Measurements from ENCODE around the gene NOMO2. TPM values are rescaled to one million over a fixed set of nuclear protein-coding genes. Genes with fewer than 3 reads are reported as not detected.
"Not testable (repeated sequence)": the region's sequence is repeated elsewhere in the genome, so short reads cannot be mapped to it uniquely, and the experiment has no call there.

NOMO2 gene
- total and polyA plus RNA-seq, 2 experiments from 2014 or later: 135 TPM

DNA sequence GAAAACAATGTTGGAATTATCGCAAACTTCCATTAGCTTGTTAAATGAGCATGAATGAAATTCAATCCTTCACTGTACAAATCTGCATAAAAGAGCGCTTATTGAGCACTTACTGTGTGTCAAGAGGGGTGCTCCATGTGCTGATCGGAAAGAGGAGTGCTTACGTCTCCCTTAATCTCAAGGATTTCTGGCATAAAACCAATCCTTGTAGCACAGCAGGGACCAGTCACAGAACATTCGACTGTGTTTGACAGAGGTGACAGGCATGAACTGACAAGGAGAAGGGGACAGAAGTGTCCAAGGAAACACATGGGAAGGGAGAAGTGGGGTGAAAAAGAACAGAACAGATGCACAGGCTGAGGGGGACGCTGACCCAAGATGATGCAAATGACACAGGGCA is 14.5 kb downstream of the NOMO2 start:
- in situ Hi-C loops (cut with MboI); H3K4me2 ChIP-seq (ENCODE audit: unreplicated experiment): not testable (repeated sequence)
- WGBS, 2 experiments (ENCODE audit: low coverage in 1 of 2, low lambda C conversion rate in 2 of 2, missing lambda C conversion rate in 2 of 2): 88 to 89% methylated on average over 4 to 6 of the region's 6 CpGs

GRCh38 chr16:18546853-18547252 is 15.0 kb downstream of the NOMO2 start:
- H4K20me1 ChIP-seq (ENCODE audit: insufficient read depth); H3K36me3 ChIP-seq (ENCODE audit: low read depth); H3K9ac ChIP-seq; DNase-seq; H3K4me1 ChIP-seq (ENCODE audit: insufficient read depth); H2AFZ ChIP-seq; H3K27me3 ChIP-seq (replicated peaks; ENCODE audit: insufficient read depth); H3K27ac ChIP-seq; H3K4me2 ChIP-seq (ENCODE audit: unreplicated experiment); H3K4me3 ChIP-seq; H3K79me2 ChIP-seq (ENCODE audit: insufficient read depth); H3F3A ChIP-seq (ENCODE audit: insufficient read depth); H3K9me2 ChIP-seq (ENCODE audit: insufficient read depth); in situ Hi-C loops (cut with MboI); H3K9me3 ChIP-seq (ENCODE audit: low read depth): not testable (repeated sequence)
- WGBS, 2 experiments (ENCODE audit: low coverage in 1 of 2, low lambda C conversion rate in 2 of 2, missing lambda C conversion rate in 2 of 2): no CpG with 5 or more reads among the region's 5 CpGs

More for the DNA sequence above, 14.5 kb downstream of the NOMO2 start:
- not testable (repeated sequence) for H4K20me1 ChIP-seq (ENCODE audit: insufficient read depth); H3K79me2 ChIP-seq (ENCODE audit: insufficient read depth); H3K36me3 ChIP-seq (ENCODE audit: low read depth); H2AFZ ChIP-seq; H3K4me1 ChIP-seq (ENCODE audit: insufficient read depth); H3K27ac ChIP-seq; H3K9ac ChIP-seq; H3K4me3 ChIP-seq; H3F3A ChIP-seq (ENCODE audit: insufficient read depth); H3K9me3 ChIP-seq (ENCODE audit: low read depth); DNase-seq; H3K9me2 ChIP-seq (ENCODE audit: insufficient read depth); H3K27me3 ChIP-seq (replicated peaks; ENCODE audit: insufficient read depth)

- H3K4me1 ChIP-seq (ENCODE audit: insufficient read depth); H3K9ac ChIP-seq; in situ Hi-C loops (cut with MboI); H3K79me2 ChIP-seq (ENCODE audit: insufficient read depth); H3F3A ChIP-seq (ENCODE audit: insufficient read depth); H3K9me2 ChIP-seq (ENCODE audit: insufficient read depth); DNase-seq; H3K4me2 ChIP-seq (ENCODE audit: unreplicated experiment); H3K36me3 ChIP-seq (ENCODE audit: low read depth); H3K27me3 ChIP-seq (replicated peaks; ENCODE audit: insufficient read depth); H3K9me3 ChIP-seq (ENCODE audit: low read depth); H3K27ac ChIP-seq; H2AFZ ChIP-seq; H3K4me3 ChIP-seq; H4K20me1 ChIP-seq (ENCODE audit: insufficient read depth): not testable (repeated sequence)
- 74 to 81% methylated on average over 6 of the region's 6 CpGs for WGBS, 2 experiments (ENCODE audit: low coverage in 1 of 2, low lambda C conversion rate in 2 of 2, missing lambda C conversion rate in 2 of 2)
Observed at GRCh38 chr16:18544232-18545081, 17.4 kb downstream of the NOMO2 start.

- H4K20me1 ChIP-seq (ENCODE audit: insufficient read depth); H3K4me3 ChIP-seq; H3K27ac ChIP-seq; H3K79me2 ChIP-seq (ENCODE audit: insufficient read depth); in situ Hi-C loops (cut with MboI); H3K9ac ChIP-seq; H2AFZ ChIP-seq; H3K4me1 ChIP-seq (ENCODE audit: insufficient read depth); H3K9me2 ChIP-seq (ENCODE audit: insufficient read depth); H3K27me3 ChIP-seq (replicated peaks; ENCODE audit: insufficient read depth); H3K9me3 ChIP-seq (ENCODE audit: low read depth); H3K4me2 ChIP-seq (ENCODE audit: unreplicated experiment); H3F3A ChIP-seq (ENCODE audit: insufficient read depth); DNase-seq; H3K36me3 ChIP-seq (ENCODE audit: low read depth): not testable (repeated sequence)
- no CpG with 5 or more reads among the region's 5 CpGs for WGBS, 2 experiments (ENCODE audit: low coverage in 1 of 2, low lambda C conversion rate in 2 of 2, missing lambda C conversion rate in 2 of 2)
Observed at GRCh38 chr16:18541912-18542311, 20.0 kb downstream of the NOMO2 start.

- H3K9me3 ChIP-seq (ENCODE audit: low read depth); H3K9ac ChIP-seq; H4K20me1 ChIP-seq (ENCODE audit: insufficient read depth); H3K4me3 ChIP-seq; H2AFZ ChIP-seq; H3K27me3 ChIP-seq (replicated peaks; ENCODE audit: insufficient read depth); H3K4me1 ChIP-seq (ENCODE audit: insufficient read depth); H3K4me2 ChIP-seq (ENCODE audit: unreplicated experiment); H3K79me2 ChIP-seq (ENCODE audit: insufficient read depth); in situ Hi-C loops (cut with MboI); H3F3A ChIP-seq (ENCODE audit: insufficient read depth); H3K9me2 ChIP-seq (ENCODE audit: insufficient read depth); H3K36me3 ChIP-seq (ENCODE audit: low read depth); DNase-seq; H3K27ac ChIP-seq: not testable (repeated sequence)
- WGBS, 2 experiments (ENCODE audit: low coverage in 1 of 2, low lambda C conversion rate in 2 of 2, missing lambda C conversion rate in 2 of 2): 63 to 65% methylated on average over 3 of the region's 3 CpGs
Observed at GRCh38 chr16:18537004-18537403, 24.9 kb downstream of the NOMO2 start.

GRCh38 chr16:18535519-18536168 is 26.3 kb downstream of the NOMO2 start:
- H3K27me3 ChIP-seq (replicated peaks; ENCODE audit: insufficient read depth); H3K79me2 ChIP-seq (ENCODE audit: insufficient read depth); H2AFZ ChIP-seq; H3K9me2 ChIP-seq (ENCODE audit: insufficient read depth); in situ Hi-C loops (cut with MboI); H3K4me3 ChIP-seq; H3K27ac ChIP-seq; H3K36me3 ChIP-seq (ENCODE audit: low read depth); H4K20me1 ChIP-seq (ENCODE audit: insufficient read depth); H3K9ac ChIP-seq; H3K9me3 ChIP-seq (ENCODE audit: low read depth); H3K4me1 ChIP-seq (ENCODE audit: insufficient read depth); H3K4me2 ChIP-seq (ENCODE audit: unreplicated experiment); H3F3A ChIP-seq (ENCODE audit: insufficient read depth); DNase-seq: not testable (repeated sequence)
- 90 to 91% methylated on average over 12 to 15 of the region's 15 CpGs for WGBS, 2 experiments (ENCODE audit: low coverage in 1 of 2, low lambda C conversion rate in 2 of 2, missing lambda C conversion rate in 2 of 2)

- H3K9ac ChIP-seq; H3K36me3 ChIP-seq (ENCODE audit: low read depth); H3K4me3 ChIP-seq; H3K4me2 ChIP-seq (ENCODE audit: unreplicated experiment); H3K27ac ChIP-seq; H3K9me3 ChIP-seq (ENCODE audit: low read depth); DNase-seq; H4K20me1 ChIP-seq (ENCODE audit: insufficient read depth); H3K4me1 ChIP-seq (ENCODE audit: insufficient read depth); H3K79me2 ChIP-seq (ENCODE audit: insufficient read depth); H2AFZ ChIP-seq; H3K27me3 ChIP-seq (replicated peaks; ENCODE audit: insufficient read depth); H3F3A ChIP-seq (ENCODE audit: insufficient read depth); in situ Hi-C loops (cut with MboI); H3K9me2 ChIP-seq (ENCODE audit: insufficient read depth): not testable (repeated sequence)
- WGBS, 2 experiments (ENCODE audit: low coverage in 1 of 2, low lambda C conversion rate in 2 of 2, missing lambda C conversion rate in 2 of 2): 96 to 100% methylated on average over 1 of the region's 4 CpGs
Observed at GRCh38 chr16:18534308-18534707, 27.6 kb downstream of the NOMO2 start.

All from GM23248 (cell line).